Spleen (tissue), 11 donors: ENCODE results near the gene BPTF. TPM values are rescaled to one million over a fixed set of nuclear protein-coding genes. Genes with fewer than 3 reads are reported as not detected.
"Not testable (repeated sequence)": the region's sequence is repeated elsewhere in the genome, so short reads cannot be mapped to it uniquely, and the experiment has no call there.

Experiments used
- DNase-seq: peaks from one replicate; pipeline ENCODE4 v3.0.0-alpha.2; 2020
- H3K27ac ChIP-seq, 8 donors: fragments of 200-600 bp; sonication (generic) in 7 of 8; 1 replicate in 4 of 8; 2 replicates in 4 of 8; pipeline versions ENCODE4 v1.5.0 to v1.8.0; 2016 to 2021; ENCODE audit warnings: inconsistent platforms in 4 of 8, mild to moderate bottlenecking in 4 of 8, moderate library complexity in 1 of 8
- H3K27me3 ChIP-seq, 7 donors: fragments of 200-600 bp; sonication (generic) in 6 of 7; replicated peaks in 1 of 7; 1 replicate in 4 of 7; 2 replicates in 3 of 7; pipeline versions ENCODE4 v1.5.0 to v1.8.0; 2016 to 2021; ENCODE audit warnings: inconsistent platforms in 3 of 7, mild to moderate bottlenecking in 1 of 7
- H3K36me3 ChIP-seq, 6 donors: fragments of 200-600 bp; sonication (generic) in 5 of 6; 1 replicate in 4 of 6; 2 replicates in 2 of 6; pipeline versions ENCODE4 v1.5.0 to v1.8.0; 2016 to 2021; ENCODE audit warnings: inconsistent platforms in 2 of 6
- H3K4me1 ChIP-seq, 6 donors: fragments of 200-600 bp; sonication (generic) in 5 of 6; 1 replicate in 3 of 6; 2 replicates in 3 of 6; pipeline versions ENCODE4 v1.5.0 to v1.8.0; 2016 to 2021; ENCODE audit warnings: inconsistent platforms in 3 of 6
- H3K4me3 ChIP-seq, 8 donors: fragments of 200-600 bp; sonication (generic) in 7 of 8; 1 replicate in 4 of 8; 2 replicates in 4 of 8; pipeline versions ENCODE4 v1.5.0 to v1.8.0; 2016 to 2021; ENCODE audit warnings: inconsistent platforms in 4 of 8, mild to moderate bottlenecking in 4 of 8, moderate library complexity in 2 of 8
- H3K9me3 ChIP-seq, 8 donors: fragments of 200-600 bp; sonication (generic) in 7 of 8; 1 replicate in 4 of 8; 2 replicates in 4 of 8; pipeline versions ENCODE4 v1.5.0 to v1.8.0; 2016 to 2021; ENCODE audit warnings: inconsistent platforms in 4 of 8
- POLR2A ChIP-seq, 3 donors: fragments of 450-650 bp; IDR thresholded peaks; one replicate each; pipeline ENCODE4 v1.5.1; 2017; ENCODE audit warnings: antibody characterized with exemption in 3 of 3, mild to moderate bottlenecking in 1 of 3
- POLR2AphosphoS5 ChIP-seq, 3 donors: sonication (generic); formaldehyde crosslinking; IDR thresholded peaks; one replicate each; pipeline ENCODE4 v1.5.1; 2017; ENCODE audit warnings: antibody characterized with exemption in 3 of 3
- WGBS, 5 donors: extraction: QIAGEN DNeasy Blood & Tissue Kit in 3 of 5; methylation state at CpG; one replicate each; pipeline versions ENCODE4 v1.1.5 to v1.1.7; 2013 to 2018; 5-methylcytosine and 5-hydroxymethylcytosine counted together
- intact Hi-C: fragments of 100-400 bp; cut with DNase I; formaldehyde crosslinking; loops from one replicate; pipeline ENCODE4 v1.15.0; 2023; ENCODE audit warnings: low total_unique reads
- polyA plus RNA-seq, 3 donors: library from polyadenylated mRNA; stranded (reverse); fragments of 200-250 nt; gene quantifications; one replicate each; pipeline ENCODE4 v1.2.1, GENCODE V29; 2013
- total RNA-seq, 7 donors: library from RNA; depleted of rRNA in 3 of 7; stranded (reverse); fragments of >200 nt in 3 of 7; fragmentation: NEBNext Ultra II Directional in 4 of 7; extraction: Animal tissue kit (Norgen Biotek cat#: 25700) in 4 of 7; gene quantifications; one replicate each; pipeline versions ENCODE4 v1.1.0 to v1.2.1, GENCODE V29; 2016 to 2021
- TF ChIP-seq, protein P1 (sequence below), 11 experiments: fragments of 200-600 bp in 7 of 11; fragments of 450-650 bp in 4 of 11; sonication (generic) in 4 of 11; IDR thresholded peaks in 8 of 11; conservative IDR thresholded peaks in 3 of 11; 1 replicate in 7 of 11; 2 replicates in 4 of 11; pipeline versions ENCODE4 v1.4.0 to v1.8.0; 2016 to 2021; ENCODE audit warnings: antibody characterized with exemption in 11 of 11, inconsistent platforms in 4 of 11, mild to moderate bottlenecking in 1 of 11
- donor health status: healthy with polysubstance abuse.
- donor health status: DM: no; HTN: no; CAD: no; lungs with moderate emphysema.
- donor health status: DM: no; HTN: no; CAD: no.
- donor health status: Bipolar disorder and iron deficiency.
- donor health status: healthy.
- donor health status: DM: no; HTN: no; CAD: no.
- donor health status: DM: yes; HTN: yes; CAD: no.

BPTF gene
- total and polyA plus RNA-seq, 10 donors = 12.3 to 148 (median 120) TPM

DNA sequence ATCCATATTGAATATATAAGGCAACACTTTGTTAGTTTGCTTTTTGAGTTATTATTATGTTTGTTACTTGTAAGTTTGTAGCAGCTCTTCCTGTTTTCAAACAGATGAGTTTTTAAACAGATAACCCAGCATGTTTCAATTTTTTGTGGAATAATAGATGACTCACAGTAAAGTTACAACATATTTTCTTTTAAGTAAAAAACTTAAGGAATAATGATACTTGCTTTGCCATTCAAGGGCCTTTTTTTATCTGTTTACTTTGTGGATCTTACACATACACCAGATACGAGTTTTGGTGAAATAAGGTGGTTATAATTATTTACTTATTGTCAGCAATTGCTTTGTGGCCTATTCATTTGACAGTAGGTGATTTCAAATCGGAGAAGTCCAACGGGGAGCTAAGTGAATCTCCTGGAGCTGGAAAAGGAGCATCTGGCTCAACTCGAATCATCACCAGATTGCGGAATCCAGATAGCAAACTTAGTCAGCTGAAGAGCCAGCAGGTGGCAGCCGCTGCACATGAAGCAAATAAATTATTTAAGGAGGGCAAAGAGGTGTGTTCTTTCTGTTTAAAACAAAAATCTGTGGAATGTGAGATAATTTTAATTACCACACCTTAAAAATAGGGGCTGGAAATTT, 66.3 kb downstream of the BPTF start:
- H3K4me1 ChIP-seq = peaks cover 0 to 11% (median 0%) of the 10 kb centered on the region in 6 donors
- 86 to 92% (median 88%) methylated on average over 6 of the region's 6 CpGs for WGBS, 5 donors
- no peaks in the 10 kb centered on the region for H3K27me3 ChIP-seq
- peaks cover 2 to 100% (median 64%) of the 10 kb centered on the region in 6 donors for H3K36me3 ChIP-seq
- TF ChIP-seq, protein P1, sequence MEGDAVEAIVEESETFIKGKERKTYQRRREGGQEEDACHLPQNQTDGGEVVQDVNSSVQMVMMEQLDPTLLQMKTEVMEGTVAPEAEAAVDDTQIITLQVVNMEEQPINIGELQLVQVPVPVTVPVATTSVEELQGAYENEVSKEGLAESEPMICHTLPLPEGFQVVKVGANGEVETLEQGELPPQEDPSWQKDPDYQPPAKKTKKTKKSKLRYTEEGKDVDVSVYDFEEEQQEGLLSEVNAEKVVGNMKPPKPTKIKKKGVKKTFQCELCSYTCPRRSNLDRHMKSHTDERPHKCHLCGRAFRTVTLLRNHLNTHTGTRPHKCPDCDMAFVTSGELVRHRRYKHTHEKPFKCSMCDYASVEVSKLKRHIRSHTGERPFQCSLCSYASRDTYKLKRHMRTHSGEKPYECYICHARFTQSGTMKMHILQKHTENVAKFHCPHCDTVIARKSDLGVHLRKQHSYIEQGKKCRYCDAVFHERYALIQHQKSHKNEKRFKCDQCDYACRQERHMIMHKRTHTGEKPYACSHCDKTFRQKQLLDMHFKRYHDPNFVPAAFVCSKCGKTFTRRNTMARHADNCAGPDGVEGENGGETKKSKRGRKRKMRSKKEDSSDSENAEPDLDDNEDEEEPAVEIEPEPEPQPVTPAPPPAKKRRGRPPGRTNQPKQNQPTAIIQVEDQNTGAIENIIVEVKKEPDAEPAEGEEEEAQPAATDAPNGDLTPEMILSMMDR (IDR thresholded peaks at IDR 0.05 in 8 of 11, conservative IDR thresholded peaks at IDR 0.05 in 3 of 11) = no peak
- TF ChIP-seq POLR2A (IDR thresholded peaks at IDR 0.05) = no peak
- no peak for TF ChIP-seq POLR2AphosphoS5 (IDR thresholded peaks at IDR 0.05)
- H3K4me3 ChIP-seq = no peak overlapping the region
- intact Hi-C loops = no loop called here
- H3K27ac ChIP-seq = no peak overlapping the region
- no peak for DNase-seq
- no peaks in the 10 kb centered on the region for H3K9me3 ChIP-seq

DNA sequence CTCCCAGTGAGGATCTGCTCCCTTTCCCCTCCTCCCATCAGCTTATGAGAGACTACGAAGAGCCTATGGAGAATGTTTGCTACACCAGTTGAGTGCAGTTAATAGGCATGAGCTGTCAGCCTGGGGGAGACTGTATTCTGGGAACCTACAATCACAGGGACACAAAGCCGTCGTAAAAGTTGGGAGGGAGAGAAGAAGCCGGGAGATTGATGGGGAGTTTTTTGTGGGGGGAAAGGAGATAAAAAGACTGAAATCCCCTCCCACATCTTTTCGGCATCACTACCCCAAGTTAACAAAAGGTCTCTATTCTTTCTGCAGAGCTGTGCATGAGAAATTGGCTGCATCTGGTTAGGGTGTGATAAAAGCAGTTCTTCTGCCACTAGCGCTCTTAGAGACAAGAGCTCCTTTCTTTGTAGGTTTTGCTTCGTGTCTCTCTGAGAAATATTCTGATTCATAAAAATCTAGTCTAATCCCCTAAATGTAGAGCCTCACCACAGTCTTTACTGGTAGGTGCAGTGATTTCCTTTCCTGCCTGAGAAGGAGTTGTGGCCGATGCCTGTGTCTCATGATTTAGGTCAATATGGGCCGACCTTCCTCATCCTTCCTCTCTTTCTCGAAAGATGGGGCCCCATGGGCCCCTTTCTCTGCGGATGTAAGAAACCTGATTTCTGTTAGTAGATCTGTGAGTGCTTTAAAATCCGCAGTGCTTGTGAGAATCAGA, 77.4 kb downstream of the BPTF start:
- no peak for DNase-seq
- H3K4me1 ChIP-seq = no peaks in the 10 kb centered on the region
- no peak overlapping the region for H3K27ac ChIP-seq
- no peaks in the 10 kb centered on the region for H3K9me3 ChIP-seq
- H3K4me3 ChIP-seq = no peak overlapping the region
- TF ChIP-seq, protein P1 (IDR thresholded peaks at IDR 0.05 in 8 of 11, conservative IDR thresholded peaks at IDR 0.05 in 3 of 11) = no peak
- TF ChIP-seq POLR2A (IDR thresholded peaks at IDR 0.05) (no peak), POLR2AphosphoS5 (IDR thresholded peaks at IDR 0.05) (no peak)
- WGBS, 5 donors = 82 to 91% (median 85%) methylated on average over 12 of the region's 12 CpGs
- intact Hi-C loops = no loop called here
- peaks cover 3 to 100% (median 80%) of the 10 kb centered on the region in 6 donors for H3K36me3 ChIP-seq
- H3K27me3 ChIP-seq = no peaks in the 10 kb centered on the region

DNA sequence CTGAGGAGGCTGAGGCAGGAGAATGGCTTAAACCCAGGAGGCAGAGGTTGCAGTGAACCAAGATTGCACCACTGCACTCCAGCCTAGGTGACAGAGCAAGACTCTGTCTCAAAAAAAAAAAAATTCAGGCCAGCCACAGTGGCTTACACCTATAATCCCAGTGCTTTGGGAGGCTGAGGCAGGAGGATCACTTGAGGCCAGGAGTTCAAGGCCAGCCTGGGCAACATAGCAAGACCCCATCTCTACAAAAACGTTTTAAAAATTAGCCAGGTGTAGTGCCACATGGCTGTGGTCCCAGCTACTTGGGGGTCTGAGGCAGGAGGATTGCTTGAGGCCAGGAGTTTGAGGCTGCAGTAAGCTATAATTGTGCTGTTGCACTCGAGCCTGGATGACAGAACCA, 80.0 kb downstream of the BPTF start:
- H3K27me3 ChIP-seq, H3K4me3 ChIP-seq, H3K27ac ChIP-seq, DNase-seq, intact Hi-C loops, H3K9me3 ChIP-seq, H3K4me1 ChIP-seq: not testable (repeated sequence)
- H3K36me3 ChIP-seq = peaks cover 3 to 100% (median 62%) of the 10 kb centered on the region in 6 donors
- 72 to 93% (median 80%) methylated on average over 2 of the region's 2 CpGs for WGBS, 5 donors

DNA sequence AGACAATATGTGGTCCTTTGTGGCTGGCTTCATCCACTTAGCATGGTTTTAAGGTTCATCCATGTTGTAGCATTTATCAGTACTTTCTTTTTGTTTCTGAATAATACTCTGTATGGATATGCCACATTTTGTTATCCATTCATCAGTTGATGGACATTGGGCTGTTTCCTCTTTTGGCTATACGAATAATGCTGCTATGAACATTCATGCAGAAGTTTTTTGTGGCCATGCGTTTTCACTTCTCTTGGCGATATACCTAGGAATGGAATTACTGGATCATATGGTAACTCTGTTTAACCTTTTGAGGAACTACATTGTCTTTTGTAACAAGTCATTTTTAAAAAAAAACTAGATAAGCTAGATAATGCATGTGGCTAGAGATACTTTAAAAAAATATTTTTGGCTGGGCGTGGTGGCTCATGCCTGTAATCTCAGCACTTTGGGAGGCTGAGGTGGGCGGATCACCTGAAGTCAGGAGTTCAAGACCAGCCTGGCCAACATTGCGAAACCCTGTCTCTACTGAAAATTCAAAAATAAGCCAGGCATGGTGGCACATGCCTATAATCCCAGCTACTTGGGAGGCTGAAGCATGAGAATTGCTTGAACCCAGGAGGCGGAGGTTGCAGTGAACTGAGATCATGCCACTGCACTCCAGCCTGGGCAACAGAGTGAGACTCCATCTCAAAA, 85.0 kb downstream of the BPTF start:
- H3K36me3 ChIP-seq = peaks cover 0 to 99% (median 50%) of the 10 kb centered on the region in 6 donors
- not testable (repeated sequence) for H3K27me3 ChIP-seq, H3K9me3 ChIP-seq, H3K27ac ChIP-seq, H3K4me1 ChIP-seq, H3K4me3 ChIP-seq, DNase-seq
- WGBS, 5 donors = 87 to 95% (median 91%) methylated on average over 7 of the region's 7 CpGs
- intact Hi-C loops = loop anchor here (10.0 kb wide), 1 partner anchor 185 kb away; no protein-coding TSS in a partner anchor
